ENCODE results near the gene FOXR1. TPM values are rescaled to one million over a fixed set of nuclear protein-coding genes. Genes with fewer than 3 reads are reported as not detected.
"Not testable (repeated sequence)": the region's sequence is repeated elsewhere in the genome, so short reads cannot be mapped to it uniquely, and the experiment has no call there.

Gene FOXR1
- total RNA-seq, 2 donors from 2014 or later = not detected

DNA sequence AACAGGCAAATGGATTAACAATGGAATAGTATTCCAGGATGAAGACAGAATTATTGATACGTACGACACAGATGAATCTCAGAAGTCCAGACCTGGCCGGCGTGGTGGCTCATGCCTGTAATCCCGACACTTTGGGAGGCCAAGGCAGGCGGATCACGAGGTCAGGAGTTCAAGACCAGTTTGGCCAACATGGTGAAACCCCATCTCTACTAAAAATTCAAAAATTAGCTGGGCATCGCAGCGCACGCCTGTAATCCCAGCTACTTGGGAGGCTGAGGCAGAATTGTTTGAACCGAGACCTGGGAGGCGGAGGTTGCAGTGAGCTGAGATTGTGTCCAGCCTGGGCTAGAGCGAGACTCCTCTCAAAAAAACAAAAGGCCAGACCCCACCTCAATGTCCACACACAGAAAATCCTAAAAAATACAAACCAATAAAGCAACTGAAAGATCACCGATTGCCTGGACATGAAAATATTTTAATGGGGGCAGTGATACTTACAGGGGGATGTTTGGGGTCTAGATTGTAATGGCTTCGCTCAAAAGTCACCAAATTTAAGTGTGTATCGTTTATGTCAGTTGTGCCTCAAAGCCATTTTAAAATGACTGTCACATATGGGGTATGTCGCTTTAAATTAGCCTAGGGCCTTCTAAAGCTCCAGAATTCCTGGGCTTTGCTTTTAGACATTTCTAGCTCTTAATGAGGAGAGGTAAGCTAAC is 42.8 kb downstream of the FOXR1 start:
- peaks cover 40 to 45% of the 10 kb centered on the region in 2 donors for H3K36me3 Mint-ChIP-seq

DNA sequence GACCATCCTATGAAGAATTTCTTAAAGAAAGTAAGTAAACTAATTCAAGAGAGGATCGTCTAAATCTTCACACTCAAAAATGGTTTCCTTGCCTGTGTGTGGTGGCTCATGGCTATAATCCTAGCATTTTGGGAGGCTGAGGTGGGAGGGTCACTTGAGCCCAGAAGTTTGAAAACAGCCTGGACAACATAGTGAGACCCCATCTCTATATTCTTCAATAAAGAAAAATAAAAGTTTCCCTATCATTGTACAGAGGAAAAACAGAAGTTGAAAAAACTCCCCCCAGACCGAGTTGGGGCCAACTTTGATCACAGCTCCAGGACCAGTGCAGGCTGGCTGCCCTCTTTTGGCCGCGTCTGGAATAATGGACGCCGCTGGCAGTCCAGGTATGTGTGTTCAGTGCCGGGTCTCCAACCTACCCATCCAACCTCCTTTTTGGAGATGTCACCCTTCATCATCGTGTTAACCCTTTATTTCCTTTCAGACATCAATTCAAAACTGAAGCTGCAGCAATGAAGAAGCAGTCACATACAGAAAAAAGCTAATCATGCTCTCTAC is 43.6 kb downstream of the FOXR1 start:
- H3K27ac Mint-ChIP-seq = peak overlapping the region; percentile 23 to 33
- no peak for DNase-seq (ENCODE audit: low spot score in 2 of 2)
- peaks cover 47 to 51% of the 10 kb centered on the region in 2 donors for H3K36me3 Mint-ChIP-seq
- ATAC-seq = no peak
- H3K9me3 Mint-ChIP-seq = no peaks in the 10 kb centered on the region

More for the DNA sequence above, 42.8 kb downstream of the FOXR1 start:
- H3K27ac Mint-ChIP-seq = peak overlapping the region; percentile 48 to 82
- ATAC-seq (no peak), DNase-seq (ENCODE audit: low spot score in 2 of 2) (no peak)
- H3K9me3 Mint-ChIP-seq = no peaks in the 10 kb centered on the region

DNA sequence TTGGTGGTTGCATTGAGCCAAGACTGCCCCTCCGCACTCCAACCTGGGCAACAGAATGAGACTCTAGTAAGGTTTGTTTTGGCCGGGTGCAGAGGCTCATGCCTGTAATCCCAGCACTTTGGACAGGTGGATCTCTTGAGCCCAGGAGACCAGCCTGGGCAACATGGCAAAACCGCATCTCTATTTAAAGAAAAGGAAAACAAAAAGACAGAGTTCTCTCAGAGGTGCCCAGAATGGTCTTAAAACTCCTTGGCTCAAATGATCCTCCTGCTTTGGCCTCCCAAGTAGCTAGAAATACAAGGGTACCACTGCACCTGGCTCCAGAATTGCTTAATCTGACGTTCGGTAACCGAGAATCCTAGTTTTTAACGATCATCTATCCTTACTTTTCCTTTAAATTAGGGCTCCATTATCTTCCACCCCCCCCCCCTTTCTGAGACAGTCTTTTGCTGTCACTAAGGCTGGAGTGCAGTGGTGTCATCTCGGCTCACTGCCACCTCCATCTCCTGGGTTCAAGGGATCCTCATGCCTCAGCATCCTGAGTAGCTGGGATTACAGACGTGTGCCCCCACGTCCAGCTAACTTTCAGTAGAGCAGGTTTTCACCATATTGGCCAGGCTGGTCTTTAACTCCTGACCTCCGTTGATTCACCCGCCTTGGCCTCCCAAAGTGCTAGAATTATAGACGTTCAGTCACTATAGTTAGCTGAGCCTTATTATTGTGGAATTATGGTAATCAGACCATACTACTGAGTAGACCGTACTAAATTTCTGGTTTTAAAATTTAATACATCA is 44.9 kb downstream of the FOXR1 start:
- Mint-ChIP-seq H3K9me3 (no peaks in the 10 kb centered on the region), H3K27ac (peak overlapping the region; percentile 23 to 99), H3K36me3 (peaks cover 49 to 52% of the 10 kb centered on the region in 2 donors)
- ATAC-seq = no peak
- DNase-seq (ENCODE audit: low spot score in 2 of 2) = no peak

DNA sequence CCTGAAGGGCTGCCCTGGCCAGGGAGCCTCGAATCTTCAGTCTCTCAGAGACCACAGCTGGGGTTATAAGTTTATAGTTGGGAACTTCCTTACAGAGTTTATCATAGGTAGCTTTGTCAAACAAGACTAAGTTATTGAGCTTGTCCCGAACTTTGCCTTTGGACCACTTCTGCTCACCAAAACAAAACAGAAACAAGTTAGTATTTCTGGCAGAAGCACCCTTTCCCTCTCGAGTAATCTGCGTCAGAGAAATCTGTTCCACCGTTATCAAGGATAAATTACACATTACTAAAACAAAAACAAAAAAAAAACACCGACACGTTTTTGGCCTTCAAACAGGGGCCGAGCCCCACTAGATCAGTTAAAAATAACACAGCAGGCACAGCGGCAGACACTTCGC is 45.8 kb downstream of the FOXR1 start:
- H3K9me3 Mint-ChIP-seq; DNase-seq (ENCODE audit: low spot score in 2 of 2); ATAC-seq: not testable (repeated sequence)
- Mint-ChIP-seq H3K27ac (peak overlapping the region; percentile 98 to 99), H3K36me3 (peaks cover 49 to 52% of the 10 kb centered on the region in 2 donors)

DNA sequence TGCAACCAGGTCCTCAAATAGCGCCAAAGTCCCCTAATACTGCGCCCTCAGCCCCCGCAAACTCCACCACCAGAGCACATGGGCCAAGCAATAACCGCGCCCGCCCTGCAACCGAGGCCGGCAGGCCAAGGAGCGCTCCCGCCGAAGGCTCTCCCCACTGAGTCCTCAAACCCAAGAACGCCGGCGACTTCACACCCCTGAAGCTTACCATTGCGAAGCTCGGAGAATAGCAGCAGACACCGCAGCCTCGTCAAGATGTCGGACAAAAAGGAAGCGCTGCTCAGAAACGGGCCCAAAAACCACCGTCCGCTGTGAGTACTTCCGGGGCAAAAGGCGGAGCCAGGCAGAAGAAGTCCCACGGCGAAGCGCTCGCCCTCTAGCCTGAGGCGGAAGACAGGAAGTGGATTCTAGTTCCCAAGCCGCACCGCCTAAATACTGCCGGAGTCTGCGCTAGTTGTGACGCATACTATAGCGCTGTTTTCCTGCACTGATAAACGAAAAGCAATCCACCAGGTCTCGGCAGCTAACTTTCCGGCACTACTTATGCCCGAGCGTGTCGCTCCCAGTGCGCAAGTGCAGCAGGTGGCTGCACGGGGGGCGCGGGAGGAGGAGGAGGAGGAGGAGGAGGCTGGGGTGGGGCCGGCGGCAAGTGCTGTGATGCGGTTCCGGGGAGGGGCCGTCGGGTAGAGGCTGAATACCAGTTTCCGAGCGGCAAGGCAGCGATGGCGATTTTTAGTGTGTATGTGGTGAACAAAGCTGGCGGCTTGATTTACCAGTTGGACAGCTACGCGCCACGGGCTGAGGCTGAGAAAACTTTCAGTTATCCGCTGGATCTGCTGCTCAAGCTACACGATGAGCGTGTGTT is 46.7 kb downstream of the FOXR1 start, which contains the start of the genes RPS25 and TRAPPC4:
Gene RPS25, minus strand, starts transcription at position 270 of the 865 bp plus-strand sequence. Its CDS starts 59 bp downstream, at position 211.
Gene TRAPPC4, plus strand, starts transcription at position 693 of the 865 bp plus-strand sequence. Its CDS starts 30 bp downstream, at position 723.
- Mint-ChIP-seq H3K36me3 (peaks cover 49 to 54% of the 10 kb centered on the region in 2 donors), H3K9me3 (no peaks in the 10 kb centered on the region), H3K27ac (peak within 1 kb of the TSS; percentile 98 to 99)
- ATAC-seq (peak; percentile 92 to 95), DNase-seq (ENCODE audit: low spot score in 2 of 2) (peak; percentile 91 to 95)

DNA sequence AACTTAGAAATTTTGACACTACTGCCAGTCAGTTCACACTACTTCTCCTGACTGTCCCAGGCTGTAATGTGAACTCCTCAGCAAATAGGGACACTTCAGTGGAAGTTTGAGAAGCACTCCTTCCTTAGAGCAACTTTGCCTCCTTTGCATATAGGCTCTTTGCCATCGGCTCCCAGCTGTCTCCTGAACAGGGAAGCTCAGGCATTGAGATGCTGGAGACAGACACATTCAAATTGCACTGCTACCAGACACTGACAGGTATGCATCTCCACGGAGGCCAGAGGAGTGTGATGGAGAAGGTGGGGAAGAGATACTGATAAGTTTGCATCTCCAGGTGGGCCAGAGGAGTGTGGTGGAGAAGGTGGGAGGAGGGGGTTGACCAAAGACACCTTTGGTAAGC is 48.4 kb downstream of the FOXR1 start:
- DNase-seq (ENCODE audit: low spot score in 2 of 2) = no peak
- Mint-ChIP-seq H3K27ac (peak overlapping the region; percentile 98 to 99), H3K36me3 (peaks cover 43 to 50% of the 10 kb centered on the region in 2 donors), H3K9me3 (no peaks in the 10 kb centered on the region)
- ATAC-seq = no peak

DNA sequence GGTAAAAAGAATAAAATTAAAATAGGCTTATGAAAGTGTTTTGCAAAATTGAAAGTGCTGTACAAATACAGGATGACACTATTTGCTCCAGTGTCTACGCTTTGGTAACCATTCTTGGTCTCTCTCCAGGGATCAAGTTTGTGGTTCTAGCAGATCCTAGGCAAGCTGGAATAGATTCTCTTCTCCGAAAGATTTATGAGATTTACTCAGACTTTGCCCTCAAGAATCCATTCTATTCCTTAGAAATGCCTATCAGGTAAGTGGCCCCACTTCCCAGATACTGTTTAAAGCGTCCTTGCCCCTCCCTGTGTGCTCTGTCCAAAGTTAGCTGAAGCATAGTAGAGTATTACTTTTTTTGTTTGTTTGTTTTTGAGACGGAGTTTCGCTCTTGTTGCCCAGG is 50.1 kb downstream of the FOXR1 start:
- Mint-ChIP-seq H3K27ac (no peak overlapping the region), H3K36me3 (peaks cover 32 to 42% of the 10 kb centered on the region in 2 donors)
- ATAC-seq = no peak

DNA sequence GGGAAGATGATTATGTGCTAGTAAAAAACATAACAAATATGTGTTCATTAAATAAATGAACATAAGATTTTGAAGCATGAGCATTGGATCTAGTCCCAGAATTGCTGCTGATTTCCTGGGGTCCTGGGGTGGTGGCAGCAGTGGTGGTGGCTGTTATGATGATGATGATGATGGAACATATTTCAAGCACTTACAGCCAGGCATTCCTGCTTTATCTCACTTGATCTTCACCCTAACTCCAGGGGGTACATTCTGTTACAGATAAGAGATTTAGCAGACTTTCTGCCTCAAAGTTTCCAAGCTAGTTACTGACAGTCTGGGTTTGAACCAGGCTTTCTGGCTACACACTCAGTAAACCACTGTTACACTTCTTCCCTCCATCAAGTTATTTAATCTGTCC is 52.2 kb downstream of the FOXR1 start:
- Mint-ChIP-seq H3K27ac (peak overlapping the region; percentile 5 to 61), H3K36me3 (peaks cover 18 to 23% of the 10 kb centered on the region in 2 donors), H3K9me3 (no peaks in the 10 kb centered on the region)
- DNase-seq (ENCODE audit: low spot score in 2 of 2) (no peak), ATAC-seq (no peak)

More for the DNA sequence above, 50.1 kb downstream of the FOXR1 start:
- no peaks in the 10 kb centered on the region for H3K9me3 Mint-ChIP-seq
- DNase-seq (ENCODE audit: low spot score in 2 of 2) = no peak

DNA sequence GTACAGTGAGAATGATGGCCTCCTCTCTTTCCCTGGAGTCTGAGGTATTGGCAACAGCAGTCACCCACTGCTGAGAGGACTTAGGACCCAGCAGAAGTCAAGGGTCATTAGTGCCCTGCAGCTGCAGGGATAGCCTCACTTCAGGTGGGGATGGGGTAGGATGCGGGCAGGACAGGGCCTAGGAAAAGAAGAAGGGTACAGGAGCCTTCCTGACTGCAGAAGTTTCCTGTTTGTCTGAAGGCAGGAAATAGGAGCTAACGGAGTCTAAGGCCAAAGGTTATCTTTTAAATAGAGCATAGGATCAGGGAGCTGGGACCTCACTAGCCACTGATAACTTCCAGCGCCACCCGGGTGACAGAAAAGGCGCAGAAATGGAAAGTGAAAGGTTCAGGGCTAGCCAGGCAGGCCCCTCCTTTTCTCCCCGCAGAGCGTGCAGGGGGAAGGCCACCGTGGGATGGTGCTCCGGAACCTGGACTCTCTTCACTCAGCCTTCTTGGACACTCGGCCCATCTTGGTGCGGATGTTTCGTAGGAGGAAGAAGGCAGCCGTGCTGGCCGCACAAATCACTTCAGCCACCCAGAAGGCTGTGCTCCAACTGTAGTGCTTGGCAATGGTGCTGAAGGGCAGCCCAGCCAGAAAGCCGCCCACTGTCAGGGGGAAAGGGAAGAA is 53.0 kb downstream of the FOXR1 start:
- ATAC-seq = no peak
- H3K9me3 Mint-ChIP-seq = no peaks in the 10 kb centered on the region
- DNase-seq (ENCODE audit: low spot score in 2 of 2) = no peak
- peaks cover 14 to 28% of the 10 kb centered on the region in 2 donors for H3K36me3 Mint-ChIP-seq
- H3K27ac Mint-ChIP-seq = peak overlapping the region; percentile 61 to 96

DNA sequence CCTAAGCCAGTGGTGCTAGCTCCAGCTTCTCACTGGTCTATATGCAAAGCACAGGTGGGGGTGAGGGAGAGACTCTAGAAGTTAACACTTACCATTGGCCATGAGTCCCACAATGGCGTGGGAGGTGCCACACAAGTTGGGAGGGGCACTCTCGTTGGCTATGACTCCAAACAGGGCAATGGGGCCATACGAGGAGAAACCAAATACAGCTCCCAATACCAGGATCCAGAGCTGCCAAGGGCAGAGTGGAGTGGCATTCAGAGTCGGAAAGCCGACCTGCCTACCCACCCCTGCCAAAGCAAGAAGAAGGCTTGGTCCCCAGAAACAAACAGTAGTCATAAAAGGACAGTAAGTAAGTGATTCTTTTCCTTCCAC is 53.5 kb downstream of the FOXR1 start:
- Mint-ChIP-seq H3K36me3 (peaks cover 9 to 23% of the 10 kb centered on the region in 2 donors), H3K27ac (peak overlapping the region; percentile 21 to 96), H3K9me3 (no peaks in the 10 kb centered on the region)
- ATAC-seq = no peak
- no peak for DNase-seq (ENCODE audit: low spot score in 2 of 2)

DNA sequence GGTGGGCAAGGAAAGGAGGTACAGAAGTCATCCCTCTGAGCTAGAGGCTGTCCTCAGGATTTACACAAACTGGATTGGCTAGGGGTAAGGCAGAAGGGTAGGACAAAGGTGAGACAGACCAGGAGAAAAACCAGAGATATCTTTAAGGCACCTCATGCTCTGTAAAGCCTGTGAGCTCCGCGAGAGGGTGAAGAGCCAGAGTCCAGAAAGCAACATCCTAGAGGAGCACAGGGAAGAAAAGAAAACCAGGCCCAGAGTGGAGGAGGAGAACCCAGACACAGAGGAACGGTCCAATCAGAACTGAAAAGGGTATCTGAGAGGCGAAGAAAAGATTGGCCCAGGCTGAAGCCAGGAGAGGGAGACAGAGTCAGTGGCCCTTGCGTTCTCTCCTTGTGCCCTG is 54.0 kb downstream of the FOXR1 start:
- Mint-ChIP-seq H3K36me3 (peaks cover 7 to 21% of the 10 kb centered on the region in 2 donors), H3K9me3 (no peaks in the 10 kb centered on the region), H3K27ac (peak overlapping the region; percentile 21 to 88)
- DNase-seq (ENCODE audit: low spot score in 2 of 2) (no peak), ATAC-seq (no peak)

DNA sequence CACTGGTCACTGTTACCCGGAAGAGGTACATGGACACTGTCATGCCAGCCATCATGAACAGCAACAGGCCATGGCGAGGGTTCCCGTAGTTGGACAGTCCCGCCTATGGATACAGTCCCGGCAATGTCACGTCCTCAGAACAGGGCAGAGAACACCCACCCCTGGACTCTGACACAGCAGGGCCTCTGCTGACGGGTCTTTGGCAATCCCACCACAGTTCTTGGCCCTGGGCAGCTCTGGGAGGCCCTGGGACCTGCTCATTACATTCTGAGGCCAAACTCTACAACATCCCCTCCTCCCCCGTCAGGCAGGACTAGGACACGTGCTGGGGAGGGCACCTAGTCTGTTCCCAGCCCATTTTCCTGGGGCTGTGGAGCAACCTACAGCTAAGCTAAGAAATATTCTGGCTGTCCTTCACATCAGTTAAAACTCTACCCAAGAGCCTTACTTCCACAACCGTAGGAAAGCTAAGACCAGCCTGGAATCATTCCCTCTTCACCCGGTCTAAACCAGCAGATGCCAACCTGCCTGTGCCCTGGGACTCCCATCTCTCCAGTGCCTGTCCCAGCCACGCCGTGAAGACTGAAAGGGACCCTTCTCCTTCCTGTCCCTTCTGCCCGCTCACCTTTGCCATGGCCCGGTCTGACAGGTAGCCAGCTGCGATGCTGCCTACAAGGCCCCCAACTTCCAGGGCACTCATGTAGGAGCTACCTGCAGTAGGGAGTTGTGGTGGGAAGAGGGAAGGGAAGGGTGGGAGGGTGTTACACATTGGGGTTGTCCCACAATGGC is 54.6 kb downstream of the FOXR1 start:
- no peak for ATAC-seq

DNA sequence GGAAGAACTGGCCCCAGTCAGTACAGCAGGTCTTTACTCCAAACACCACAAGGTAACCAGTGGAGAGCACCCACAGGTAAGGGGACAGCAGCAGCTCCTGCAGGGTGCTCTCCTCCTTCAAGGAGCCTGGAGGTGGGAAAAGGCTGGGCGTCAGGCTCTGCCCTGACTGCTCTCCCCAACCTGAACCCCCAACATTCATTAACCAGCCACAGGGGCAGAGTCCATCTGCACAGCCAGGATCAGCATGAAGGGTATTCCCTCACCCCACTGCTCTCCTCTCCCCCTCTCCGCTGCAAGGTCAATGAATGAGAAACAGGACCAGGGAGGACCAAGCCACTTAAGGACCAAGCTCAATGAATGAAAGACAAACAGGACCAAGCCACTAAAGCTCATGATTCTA is 55.4 kb downstream of the FOXR1 start:
- H3K36me3 Mint-ChIP-seq = peaks cover 7 to 21% of the 10 kb centered on the region in 2 donors
- DNase-seq (ENCODE audit: low spot score in 2 of 2) (no peak), ATAC-seq (no peak)
- H3K9me3 Mint-ChIP-seq = no peaks in the 10 kb centered on the region
- H3K27ac Mint-ChIP-seq = no peak overlapping the region

More for the DNA sequence above, 54.6 kb downstream of the FOXR1 start:
- peaks cover 7 to 21% of the 10 kb centered on the region in 2 donors for H3K36me3 Mint-ChIP-seq
- DNase-seq (ENCODE audit: low spot score in 2 of 2) = no peak
- no peaks in the 10 kb centered on the region for H3K9me3 Mint-ChIP-seq
- H3K27ac Mint-ChIP-seq = peak overlapping the region; percentile 21 to 50

DNA sequence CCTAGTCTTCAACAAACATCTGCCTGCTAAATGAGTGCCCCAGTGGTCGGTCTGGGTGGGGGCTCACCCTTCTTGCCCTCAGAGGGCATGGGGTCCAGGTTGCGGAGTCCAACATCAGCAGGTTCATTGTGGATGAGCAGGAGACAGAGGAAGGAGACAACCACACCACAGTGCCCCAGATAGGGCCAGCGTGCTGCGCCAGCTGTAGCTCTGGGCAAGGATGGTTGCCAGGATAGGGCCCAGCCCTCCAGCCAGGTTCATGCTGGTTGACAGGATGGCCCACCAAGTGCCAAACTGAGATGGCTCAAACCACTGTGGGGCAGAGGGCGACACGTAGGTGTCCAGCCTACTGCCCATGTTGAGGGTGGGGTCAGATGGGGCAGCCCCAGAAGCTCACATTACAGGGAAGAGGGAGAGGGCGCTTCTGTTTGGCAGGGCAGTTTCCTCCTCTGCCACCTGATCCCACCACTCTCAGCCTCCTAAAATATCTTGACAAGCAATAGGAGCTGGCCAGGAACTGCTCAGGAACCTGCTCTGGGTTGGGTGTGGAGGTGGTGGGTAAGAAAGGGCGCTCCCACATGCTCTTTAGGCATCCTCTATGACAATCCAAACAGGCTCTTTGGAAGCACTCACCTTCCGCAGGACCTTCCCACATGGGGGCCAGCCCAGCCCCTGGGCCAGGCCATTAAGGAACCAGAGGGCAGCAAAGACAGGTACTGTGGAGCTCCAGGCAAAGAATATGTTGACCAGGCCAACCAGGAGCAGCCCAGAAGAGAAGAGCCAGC is 56.2 kb downstream of the FOXR1 start:
- Mint-ChIP-seq H3K9me3 (no peaks in the 10 kb centered on the region), H3K36me3 (peaks cover 7 to 21% of the 10 kb centered on the region in 2 donors), H3K27ac (no peak overlapping the region)
- DNase-seq (ENCODE audit: low spot score in 2 of 2) (no peak), ATAC-seq (no peak)
